ENCODE measurements around the gene UBE2G2.

GRCh38 chr21:44833663-44834062 is 32.0 kb upstream of the UBE2G2 start:
- TF ChIP-seq CTCF (IDR thresholded peaks at IDR 0.05): no peak
- no peak for TF ChIP-seq ZFX (IDR thresholded peaks at IDR 0.05; ENCODE audit: borderline replicate concordance)

All from 22Rv1 (cell line).